AG10803 (cell line): ENCODE measurements around the gene ZNF282.

ENCODE experiments used
- DNase-seq: peaks from one replicate; pipeline ENCODE4 v3.0.0; 2010; ENCODE audit warnings: low read depth
- H3K4me3 ChIP-seq: 2 replicates; pipeline ENCODE4 v1.5.1; 2011; ENCODE audit warnings: mild to moderate bottlenecking, low read length, control low read depth
- TF ChIP-seq, protein P1 (sequence below): conservative IDR thresholded peaks from 2 replicates; pipeline ENCODE4 v1.5.1; 2011; ENCODE audit warnings: mild to moderate bottlenecking, low read length, control low read depth, inconsistent platforms

ZNF282 gene

DNA sequence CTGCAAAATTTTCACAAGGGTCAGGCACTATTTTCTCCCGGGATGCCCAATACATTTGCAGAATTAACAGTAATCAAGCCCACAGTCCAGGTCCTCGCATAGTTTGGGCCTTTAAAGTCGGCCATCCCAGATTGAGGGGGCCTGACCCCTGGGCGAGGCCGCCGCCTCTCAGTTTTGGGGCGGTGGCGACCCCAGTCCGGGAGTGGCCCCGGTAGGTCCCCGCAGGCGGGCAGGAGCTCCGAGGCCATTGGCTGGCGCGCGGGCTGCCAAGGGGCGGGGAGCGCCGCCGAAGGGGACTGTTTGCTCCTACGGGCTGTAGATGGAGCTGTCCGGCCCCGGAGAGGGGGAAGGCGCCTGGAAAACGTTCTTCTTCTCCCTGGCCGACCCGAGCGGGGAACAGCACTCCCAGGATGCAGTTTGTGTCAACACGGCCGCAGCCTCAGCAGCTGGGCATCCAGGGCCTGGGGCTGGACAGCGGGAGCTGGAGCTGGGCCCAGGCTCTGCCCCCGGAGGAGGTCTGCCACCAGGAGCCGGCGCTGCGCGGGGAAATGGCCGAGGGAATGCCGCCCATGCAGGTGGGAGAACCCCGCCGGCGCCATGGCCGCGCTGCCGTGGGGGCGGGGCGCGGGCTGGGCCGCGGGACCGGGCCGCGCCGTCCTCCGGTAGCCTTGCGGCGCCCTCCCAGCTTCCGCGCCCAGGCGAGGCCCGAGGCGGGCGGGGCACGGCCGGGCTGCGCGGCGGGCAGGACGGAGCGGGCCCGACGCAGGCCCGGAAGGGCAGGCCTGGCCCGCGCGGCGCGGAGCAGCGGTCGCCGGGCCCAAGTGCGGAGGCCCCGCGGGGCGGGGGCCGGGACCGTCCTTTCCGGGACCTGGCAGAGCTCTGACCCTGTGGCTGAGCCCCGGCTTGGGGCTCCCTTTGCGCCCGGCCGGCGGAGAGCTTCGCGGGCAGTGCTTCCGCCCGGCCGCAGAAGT lies at the start of gene ZNF282:
Gene ZNF282, plus strand, starts transcription at position 367 of the 971 bp plus-strand sequence. Its CDS starts 44 bp downstream, at position 411.
- peak within 1 kb of the TSS; percentile 85 for H3K4me3 ChIP-seq
- TF ChIP-seq, protein P1, sequence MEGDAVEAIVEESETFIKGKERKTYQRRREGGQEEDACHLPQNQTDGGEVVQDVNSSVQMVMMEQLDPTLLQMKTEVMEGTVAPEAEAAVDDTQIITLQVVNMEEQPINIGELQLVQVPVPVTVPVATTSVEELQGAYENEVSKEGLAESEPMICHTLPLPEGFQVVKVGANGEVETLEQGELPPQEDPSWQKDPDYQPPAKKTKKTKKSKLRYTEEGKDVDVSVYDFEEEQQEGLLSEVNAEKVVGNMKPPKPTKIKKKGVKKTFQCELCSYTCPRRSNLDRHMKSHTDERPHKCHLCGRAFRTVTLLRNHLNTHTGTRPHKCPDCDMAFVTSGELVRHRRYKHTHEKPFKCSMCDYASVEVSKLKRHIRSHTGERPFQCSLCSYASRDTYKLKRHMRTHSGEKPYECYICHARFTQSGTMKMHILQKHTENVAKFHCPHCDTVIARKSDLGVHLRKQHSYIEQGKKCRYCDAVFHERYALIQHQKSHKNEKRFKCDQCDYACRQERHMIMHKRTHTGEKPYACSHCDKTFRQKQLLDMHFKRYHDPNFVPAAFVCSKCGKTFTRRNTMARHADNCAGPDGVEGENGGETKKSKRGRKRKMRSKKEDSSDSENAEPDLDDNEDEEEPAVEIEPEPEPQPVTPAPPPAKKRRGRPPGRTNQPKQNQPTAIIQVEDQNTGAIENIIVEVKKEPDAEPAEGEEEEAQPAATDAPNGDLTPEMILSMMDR = peak; percentile 68
- peak; percentile 88 for DNase-seq

DNA sequence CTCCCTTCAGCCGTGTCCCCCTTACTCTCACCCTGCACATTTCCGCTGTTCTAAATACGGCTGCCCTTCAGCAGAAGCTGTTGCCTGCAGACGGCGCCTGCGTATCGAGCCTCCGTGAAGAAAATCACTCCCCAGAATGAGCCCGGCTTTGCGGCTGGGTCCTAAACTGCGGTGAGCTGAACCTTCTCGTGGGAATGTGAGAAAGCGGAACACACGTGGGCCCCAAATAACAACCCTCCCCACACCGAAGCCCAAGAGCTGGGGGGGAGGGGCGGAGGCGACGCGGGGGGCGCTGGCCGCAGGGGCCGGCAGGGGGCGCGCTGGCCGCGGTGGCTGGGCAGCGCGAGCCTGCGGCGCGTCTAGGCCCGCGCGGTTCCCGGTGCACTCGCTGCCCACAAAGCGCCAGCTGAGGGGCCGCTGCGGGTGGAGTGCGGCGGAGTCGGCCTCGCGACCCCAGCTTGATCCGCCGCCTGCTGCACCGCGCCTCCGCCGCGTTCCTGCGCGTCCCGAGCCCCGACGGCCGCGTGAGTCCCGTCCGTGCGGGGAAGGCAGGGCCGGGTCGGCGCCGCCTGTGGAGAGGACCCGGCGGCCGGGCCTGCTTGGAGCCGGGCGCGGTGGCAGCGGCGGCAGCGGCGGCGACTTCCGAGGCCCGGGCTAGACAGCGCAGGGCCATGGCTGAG lies 48.1 kb upstream of the ZNF282 start, which contains the start of gene ZNF398:
Gene ZNF398, plus strand, starts transcription at position 382 of the 680 bp plus-strand sequence. Its CDS starts 290 bp downstream, at position 672.
- peak; percentile 79 for DNase-seq

DNA sequence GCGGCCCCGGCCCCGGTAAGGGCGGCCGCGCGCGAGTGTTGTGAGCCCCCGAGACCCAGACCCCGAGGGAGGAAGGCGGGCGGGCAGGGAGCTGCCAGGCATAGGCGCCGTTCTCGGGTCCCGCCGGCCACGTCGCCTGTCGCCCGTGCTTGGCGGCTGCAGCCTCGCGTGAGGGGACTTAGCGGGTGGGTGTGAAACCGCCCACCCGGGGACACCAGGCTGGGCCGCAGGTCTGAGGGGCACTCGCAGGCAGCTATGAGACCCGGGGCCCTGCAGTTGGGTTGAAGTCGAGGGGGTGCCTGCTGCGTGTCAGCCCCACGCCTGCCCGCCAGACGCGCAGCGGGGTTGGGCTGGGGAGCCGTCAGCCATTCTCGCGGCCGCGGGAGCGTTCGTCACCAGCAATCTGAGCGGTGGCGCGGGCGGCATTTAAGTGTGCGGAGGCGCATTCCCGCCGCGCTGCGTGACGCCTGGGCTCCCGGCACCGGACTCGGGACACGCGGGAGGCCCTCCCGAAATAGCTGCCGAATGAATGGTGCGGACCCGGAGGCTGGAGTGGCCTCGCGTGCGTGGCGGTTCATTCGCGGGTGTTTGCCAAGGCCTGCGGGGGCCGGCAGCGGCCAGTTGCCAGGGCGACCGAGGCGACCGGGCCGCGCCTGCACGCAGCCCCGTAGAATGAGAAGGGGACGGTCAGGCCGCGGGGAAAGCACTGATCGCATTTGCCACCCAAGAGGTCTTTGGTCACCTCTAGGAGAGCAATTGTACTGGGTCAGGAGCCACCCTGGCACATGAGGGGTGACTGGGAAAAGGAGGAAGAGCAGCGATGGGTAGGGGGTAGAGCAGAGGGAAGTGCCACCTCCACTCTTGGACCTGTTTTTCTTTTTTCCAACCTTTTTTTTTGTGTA lies 47.3 kb upstream of the ZNF282 start:
- DNase-seq = peak; percentile 54
- peak overlapping the region; percentile 81 for H3K4me3 ChIP-seq
- TF ChIP-seq, protein P1 = no peak

More for the DNA sequence above, 48.1 kb upstream of the ZNF282 start, which contains the start of gene ZNF398:
- TF ChIP-seq, protein P1 = peak; percentile 24; the same call in 1 of the 2 replicates
- peak within 1 kb of the TSS; percentile 81 for H3K4me3 ChIP-seq

DNA sequence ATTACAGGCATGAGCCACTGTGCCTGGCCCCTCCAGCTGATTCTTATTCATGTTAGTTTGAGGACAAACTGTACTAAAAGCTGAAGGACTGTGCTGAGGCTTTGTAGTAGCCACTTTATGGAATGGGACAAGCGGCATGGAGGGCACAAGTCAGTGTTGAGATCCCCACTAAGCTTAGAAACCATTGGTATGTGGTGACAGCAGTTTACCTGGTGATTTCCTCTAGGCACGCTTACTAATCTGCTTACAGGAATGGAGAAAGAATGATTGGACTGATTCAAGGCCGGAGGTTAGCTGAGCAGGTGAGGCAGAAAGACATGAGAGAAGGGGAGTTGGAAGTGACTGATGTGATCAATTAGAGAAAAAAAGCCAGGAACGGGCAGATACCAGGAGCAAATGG lies 44.4 kb upstream of the ZNF282 start:
- TF ChIP-seq, protein P1 = no peak
- DNase-seq = no peak
- no peak overlapping the region for H3K4me3 ChIP-seq

DNA sequence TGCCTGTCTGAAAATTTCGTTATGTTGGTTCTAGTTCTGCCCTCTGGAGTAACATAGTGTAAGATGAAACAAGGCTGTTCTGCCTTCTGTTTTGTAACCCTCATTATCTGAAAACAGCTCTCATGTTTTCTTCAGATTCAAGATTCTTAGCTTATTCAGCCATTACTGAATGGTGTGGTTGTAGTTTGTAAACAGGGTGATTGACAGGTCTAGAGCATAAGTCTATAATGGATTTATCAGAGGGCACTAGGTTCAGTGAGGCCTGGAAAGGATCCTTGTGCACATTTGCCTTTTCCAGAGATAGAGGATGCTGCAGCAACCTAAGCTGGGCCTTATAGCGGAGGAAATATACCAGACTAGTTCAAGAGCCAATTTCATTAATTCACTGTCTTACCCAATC lies 42.0 kb upstream of the ZNF282 start:
- DNase-seq = no peak
- no peak overlapping the region for H3K4me3 ChIP-seq
- TF ChIP-seq, protein P1 = no peak

DNA sequence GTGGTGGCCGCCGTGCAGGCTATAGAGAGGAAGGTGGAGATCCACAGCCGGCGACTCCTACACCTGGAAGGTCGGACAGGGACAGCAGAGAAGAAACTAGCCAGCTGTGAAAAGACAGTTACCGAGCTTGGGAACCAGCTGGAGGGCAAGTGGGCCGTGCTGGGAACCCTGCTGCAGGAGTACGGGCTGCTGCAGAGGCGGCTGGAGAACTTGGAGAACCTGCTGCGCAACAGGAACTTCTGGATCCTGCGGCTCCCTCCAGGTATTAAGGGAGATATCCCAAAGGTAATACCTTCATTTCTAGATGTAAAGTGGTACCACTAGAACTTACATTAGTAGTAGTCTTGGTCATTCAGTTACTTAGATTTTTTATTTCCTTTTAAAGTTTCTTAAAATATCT lies 41.3 kb upstream of the ZNF282 start:
- H3K4me3 ChIP-seq = no peak overlapping the region
- no peak for DNase-seq
- TF ChIP-seq, protein P1 = no peak
